Measurements from ENCODE around the gene BUB1B. TPM values are rescaled to one million over a fixed set of nuclear protein-coding genes. Genes with fewer than 3 reads are reported as not detected.

The BUB1B gene
- total RNA-seq, 1 experiment from 2014 or later, result 83.2 TPM

GRCh38 chr15:40118473-40118872 lies 42.4 kb upstream of the BUB1B start:
- Histone ChIP-seq H3K23ac (ENCODE audit: insufficient read length, low read depth, low read length) (no peak overlapping the region), H3K79me2 (ENCODE audit: insufficient read depth, low read length) (no peaks in the 10 kb centered on the region), H4K20me1 (ENCODE audit: control insufficient read depth, insufficient read depth, insufficient read length) (no peaks in the 10 kb centered on the region), H2BK12ac (ENCODE audit: insufficient read length, low read depth, low read length) (no peak overlapping the region), H2BK20ac (ENCODE audit: low read depth, low read length, poor library complexity, severe bottlenecking) (no peak overlapping the region), H4K5ac (ENCODE audit: insufficient read length, low read depth, low read length) (no peak overlapping the region), H3K79me1 (ENCODE audit: insufficient read depth, low read depth, low read length, poor library complexity, severe bottlenecking) (no peaks in the 10 kb centered on the region), H3K18ac (ENCODE audit: insufficient read length, low read depth, low read length) (no peak overlapping the region), H3K4ac (ENCODE audit: low read depth, low read length) (no peak overlapping the region), H3K56ac (ENCODE audit: insufficient read length, low read depth, low read length) (no peak overlapping the region), H2AFZ (ENCODE audit: low read length) (no peak overlapping the region), H2BK120ac (ENCODE audit: low read depth, low read length, poor library complexity, severe bottlenecking) (no peak overlapping the region), H3K4me2 (ENCODE audit: insufficient read depth, insufficient read length, low read length) (no peak overlapping the region), H2BK15ac (ENCODE audit: low read depth, low read length) (no peak overlapping the region), H4K8ac (replicated peaks; ENCODE audit: insufficient read length, low read depth, low read length) (no peak overlapping the region), H3K27me3 (ENCODE audit: insufficient read depth, low read length) (no peaks in the 10 kb centered on the region), H2AK5ac (ENCODE audit: insufficient read length, low read length) (no peak overlapping the region), H3K4me1 (ENCODE audit: insufficient read depth, low read length) (peaks cover 2% of the 10 kb centered on the region; the same call in 1 of the 2 replicates), H3K9me3 (ENCODE audit: control insufficient read depth, low read depth, low read length) (no peaks in the 10 kb centered on the region), H3K23me2 (ENCODE audit: insufficient read length, low read depth, low read length, poor library complexity, severe bottlenecking) (no peaks in the 10 kb centered on the region), H3T11ph (ENCODE audit: low read length) (no peak overlapping the region), H4K91ac (ENCODE audit: insufficient read length, low read depth, low read length) (no peak overlapping the region), H3K9ac (ENCODE audit: extremely low read depth, insufficient read length, low read length) (no peak overlapping the region), H3K14ac (ENCODE audit: insufficient read depth, low read length) (no peak overlapping the region), H3K27ac (ENCODE audit: insufficient read length, low read depth, low read length) (no peak overlapping the region), H2BK5ac (ENCODE audit: insufficient read length, low read length) (no peak overlapping the region)
- TF ChIP-seq CTCF (conservative IDR thresholded peaks at IDR 0.05), result no peak
- H3K27me3 Mint-ChIP-seq (ENCODE audit: low read depth), result no peaks in the 10 kb centered on the region
- no peak for DNase-seq
- peaks cover 31 to 36% of the 10 kb centered on the region in 2 experiments for H3K4me1 Mint-ChIP-seq
- H3K9me3 Mint-ChIP-seq, result no peaks in the 10 kb centered on the region
- no CpG with 5 or more reads among the region's 3 CpGs for WGBS (ENCODE audit: extremely low coverage, insufficient read length, low lambda C conversion rate)
- H3K27ac Mint-ChIP-seq, result no peak overlapping the region
- no peak overlapping the region for H3K4me3 Mint-ChIP-seq
- H3K36me3 Mint-ChIP-seq (ENCODE audit: insufficient read depth in 1 of 3, low read depth in 3 of 3), result no peaks in the 10 kb centered on the region

Measured in H9 (cell line).